K562 (cell line): Measurements from ENCODE around the gene PHLDB3. TPM values are rescaled to one million over a fixed set of nuclear protein-coding genes. Genes with fewer than 3 reads are reported as not detected.

Experiments used
- CTBP1 ChIP-seq: fragments of 450-650 bp; IDR thresholded peaks from 2 replicates; pipeline ENCODE4 v1.6.1; 2016; ENCODE audit warnings: borderline replicate concordance
- HLTF ChIP-seq: fragments of 450-650 bp; IDR thresholded peaks from 2 replicates; pipeline ENCODE4 v1.6.1; 2016
- MYNN ChIP-seq, 2 experiments: sonication (generic); formaldehyde crosslinking in 1 of 2; IDR thresholded peaks; 2 replicates each; pipeline versions ENCODE4 v1.5.0 to v1.6.1; 2016 to 2020; ENCODE audit warnings: antibody characterized with exemption in 1 of 2, missing genetic modification reagents in 1 of 2
- PHF21A ChIP-seq: fragments of 450-650 bp; IDR thresholded peaks from 2 replicates; pipeline ENCODE4 v1.6.1; 2017; ENCODE audit warnings: low read depth, borderline replicate concordance
- ZBTB40 ChIP-seq, 2 experiments: fragments of 450-650 bp in 1 of 2; sonication (generic) in 1 of 2; formaldehyde crosslinking in 1 of 2; IDR thresholded peaks; 2 replicates each; pipeline versions ENCODE4 v1.7.1 to v1.9.0; 2016 to 2022; ENCODE audit warnings: inconsistent platforms in 1 of 2, mild to moderate bottlenecking in 1 of 2, missing genetic modification reagents in 1 of 2
- ZNF133 ChIP-seq: fragments of 250-450 bp; sonication (Bioruptor Pico); IDR thresholded peaks from 2 replicates; pipeline ENCODE4 v1.4.0; 2020; ENCODE audit warnings: mild to moderate bottlenecking
- ZNF57 ChIP-seq: fragments of 450-650 bp; formaldehyde crosslinking; IDR thresholded peaks from 2 replicates; pipeline ENCODE4 v1.4.0; 2020; ENCODE audit warnings: mild to moderate bottlenecking, moderate library complexity
- polyA plus RNA-seq, 8 experiments: library from polyadenylated mRNA; depleted of rRNA in 4 of 8; stranded (reverse) in 5 of 8; unstranded in 3 of 8; fragments of >200 nt; fragmentation: Nextera tagmentation in 2 of 8; fragmentation: Illumina TruSeq in 1 of 8; extraction: Ambion mirVana in 2 of 8; extraction: Trizol in 1 of 8; gene quantifications; 2 replicates each; pipeline versions ENCODE4 v1.2.1 to v1.2.3, GENCODE V29; 2011 to 2014; ENCODE audit warnings: inconsistent platforms in 1 of 8, missing spikeins in 1 of 8
- total RNA-seq, 7 experiments: library from RNA; depleted of rRNA in 6 of 7; stranded (reverse); fragments of >200 nt in 6 of 7; fragmentation: Illumina TruSeq in 2 of 7; extraction: Trizol in 2 of 7; gene quantifications; 2 replicates each; pipeline versions ENCODE4 v1.2.1 to v1.2.3, GENCODE V29; 2011 to 2021; ENCODE audit warnings: low replicate concordance in 1 of 7
- TF ChIP-seq, protein P1 (sequence below): fragments of 200-800 bp; sonication (Bioruptor generic); IDR thresholded peaks from 2 replicates; pipeline ENCODE4 v1.6.1; 2017; ENCODE audit warnings: missing genetic modification characterization, missing compliant biosample characterization
- TF ChIP-seq, protein P2 (sequence below): sonication (generic); formaldehyde crosslinking; IDR thresholded peaks from 2 replicates; pipeline ENCODE4 v1.8.0; 2023; ENCODE audit warnings: mild to moderate bottlenecking, missing genetic modification reagents
- TF ChIP-seq, protein P3 (sequence below): sonication (generic); formaldehyde crosslinking; IDR thresholded peaks from 2 replicates; pipeline ENCODE4 v1.9.0; 2022; ENCODE audit warnings: mild to moderate bottlenecking, missing genetic modification reagents

The PHLDB3 gene
- total and polyA plus RNA-seq, 9 of the 15 experiments (the other 6 are each of a cell fraction or from before 2014, with no cell fraction given): 0.04 to 23.5 (median 3.9) TPM

DNA sequence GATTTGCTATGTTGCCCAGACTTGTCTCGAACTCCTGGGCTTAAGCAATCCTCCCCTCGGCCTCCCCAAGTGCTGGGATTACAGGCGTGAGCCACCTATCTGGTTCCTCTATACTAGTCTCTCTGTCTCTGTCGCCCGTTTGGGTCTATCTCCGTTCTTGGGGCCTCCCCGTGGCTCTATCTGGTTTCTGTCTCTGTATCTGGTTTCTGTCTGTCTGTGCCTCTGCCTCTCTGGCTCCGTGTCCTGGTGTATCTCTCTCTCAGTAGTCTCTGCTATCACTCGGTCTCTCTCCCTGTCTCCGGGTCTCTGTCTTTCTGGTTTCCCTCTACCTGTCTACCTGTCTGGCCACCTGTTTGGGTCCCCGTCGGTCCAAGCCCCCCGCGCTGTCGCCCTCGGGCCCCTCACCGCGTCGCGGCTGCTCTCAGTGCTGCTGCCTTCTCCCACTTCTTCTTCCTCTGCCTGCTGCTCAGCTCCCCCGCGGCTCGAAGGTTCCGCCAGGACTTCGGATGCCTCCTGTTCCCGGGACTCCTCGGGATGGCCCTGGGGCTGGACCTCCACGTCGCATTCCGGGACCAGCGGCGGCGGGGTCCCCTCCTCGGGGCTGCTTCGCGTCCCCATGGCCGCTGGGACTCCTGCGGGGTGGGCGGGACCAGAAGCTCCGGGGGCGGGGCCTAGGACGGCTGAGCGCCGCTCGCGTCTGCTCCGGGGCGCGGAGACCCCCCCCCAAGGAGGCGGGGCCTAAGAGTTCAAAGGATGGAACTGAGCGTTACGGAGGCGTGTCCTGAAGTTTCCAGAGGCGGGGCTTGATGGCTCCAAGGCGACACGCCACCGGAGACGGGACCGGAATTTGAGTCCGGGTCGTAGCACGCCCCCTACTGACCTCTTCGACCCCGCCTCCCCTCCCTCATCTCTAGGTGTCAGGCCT, 783 bp downstream of the PHLDB3 start (continued):
- TF ChIP-seq, protein P1, sequence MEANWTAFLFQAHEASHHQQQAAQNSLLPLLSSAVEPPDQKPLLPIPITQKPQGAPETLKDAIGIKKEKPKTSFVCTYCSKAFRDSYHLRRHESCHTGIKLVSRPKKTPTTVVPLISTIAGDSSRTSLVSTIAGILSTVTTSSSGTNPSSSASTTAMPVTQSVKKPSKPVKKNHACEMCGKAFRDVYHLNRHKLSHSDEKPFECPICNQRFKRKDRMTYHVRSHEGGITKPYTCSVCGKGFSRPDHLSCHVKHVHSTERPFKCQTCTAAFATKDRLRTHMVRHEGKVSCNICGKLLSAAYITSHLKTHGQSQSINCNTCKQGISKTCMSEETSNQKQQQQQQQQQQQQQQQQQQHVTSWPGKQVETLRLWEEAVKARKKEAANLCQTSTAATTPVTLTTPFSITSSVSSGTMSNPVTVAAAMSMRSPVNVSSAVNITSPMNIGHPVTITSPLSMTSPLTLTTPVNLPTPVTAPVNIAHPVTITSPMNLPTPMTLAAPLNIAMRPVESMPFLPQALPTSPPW: peak; percentile 93
- TF ChIP-seq, protein P2, sequence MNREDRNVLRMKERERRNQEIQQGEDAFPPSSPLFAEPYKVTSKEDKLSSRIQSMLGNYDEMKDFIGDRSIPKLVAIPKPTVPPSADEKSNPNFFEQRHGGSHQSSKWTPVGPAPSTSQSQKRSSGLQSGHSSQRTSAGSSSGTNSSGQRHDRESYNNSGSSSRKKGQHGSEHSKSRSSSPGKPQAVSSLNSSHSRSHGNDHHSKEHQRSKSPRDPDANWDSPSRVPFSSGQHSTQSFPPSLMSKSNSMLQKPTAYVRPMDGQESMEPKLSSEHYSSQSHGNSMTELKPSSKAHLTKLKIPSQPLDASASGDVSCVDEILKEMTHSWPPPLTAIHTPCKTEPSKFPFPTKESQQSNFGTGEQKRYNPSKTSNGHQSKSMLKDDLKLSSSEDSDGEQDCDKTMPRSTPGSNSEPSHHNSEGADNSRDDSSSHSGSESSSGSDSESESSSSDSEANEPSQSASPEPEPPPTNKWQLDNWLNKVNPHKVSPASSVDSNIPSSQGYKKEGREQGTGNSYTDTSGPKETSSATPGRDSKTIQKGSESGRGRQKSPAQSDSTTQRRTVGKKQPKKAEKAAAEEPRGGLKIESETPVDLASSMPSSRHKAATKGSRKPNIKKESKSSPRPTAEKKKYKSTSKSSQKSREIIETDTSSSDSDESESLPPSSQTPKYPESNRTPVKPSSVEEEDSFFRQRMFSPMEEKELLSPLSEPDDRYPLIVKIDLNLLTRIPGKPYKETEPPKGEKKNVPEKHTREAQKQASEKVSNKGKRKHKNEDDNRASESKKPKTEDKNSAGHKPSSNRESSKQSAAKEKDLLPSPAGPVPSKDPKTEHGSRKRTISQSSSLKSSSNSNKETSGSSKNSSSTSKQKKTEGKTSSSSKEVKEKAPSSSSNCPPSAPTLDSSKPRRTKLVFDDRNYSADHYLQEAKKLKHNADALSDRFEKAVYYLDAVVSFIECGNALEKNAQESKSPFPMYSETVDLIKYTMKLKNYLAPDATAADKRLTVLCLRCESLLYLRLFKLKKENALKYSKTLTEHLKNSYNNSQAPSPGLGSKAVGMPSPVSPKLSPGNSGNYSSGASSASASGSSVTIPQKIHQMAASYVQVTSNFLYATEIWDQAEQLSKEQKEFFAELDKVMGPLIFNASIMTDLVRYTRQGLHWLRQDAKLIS (CRISPR knock-in tag): peak; percentile 69; the same call in 1 of the 2 replicates
- TF ChIP-seq HLTF: peak; percentile 66; the same call in 1 of the 2 replicates
- TF ChIP-seq PHF21A: no peak
- TF ChIP-seq ZBTB40 (IDR thresholded peaks at IDR 0.05): peak; percentile 42
- TF ChIP-seq ZBTB40 (CRISPR knock-in tag; IDR thresholded peaks at IDR 0.05): no peak
- no peak for TF ChIP-seq ZNF133
- TF ChIP-seq CTBP1: peak; percentile 48
- TF ChIP-seq ZNF57: no peak
- no peak for TF ChIP-seq MYNN (IDR thresholded peaks at IDR 0.05)
- no peak for TF ChIP-seq MYNN (CRISPR knock-in tag; IDR thresholded peaks at IDR 0.05)
- TF ChIP-seq, protein P3, sequence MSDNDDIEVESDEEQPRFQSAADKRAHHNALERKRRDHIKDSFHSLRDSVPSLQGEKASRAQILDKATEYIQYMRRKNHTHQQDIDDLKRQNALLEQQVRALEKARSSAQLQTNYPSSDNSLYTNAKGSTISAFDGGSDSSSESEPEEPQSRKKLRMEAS (CRISPR knock-in tag): no peak
